Adrenal gland (tissue), 5 donors: ENCODE measurements around the gene ZDHHC7.

ENCODE experiments used
- POLR2A ChIP-seq, 2 donors: fragments of 450-650 bp; IDR thresholded peaks; one replicate each; pipeline ENCODE4 v1.6.1; 2017; ENCODE audit warnings: antibody characterized with exemption in 2 of 2, mild to moderate bottlenecking in 2 of 2, moderate library complexity in 1 of 2
- TF ChIP-seq, protein P1 (sequence below), 6 experiments: fragments of 450-650 bp in 4 of 6; fragments of 200-600 bp in 2 of 6; sonication (generic) in 1 of 6; IDR thresholded peaks; 1 replicate in 5 of 6; 2 replicates in 1 of 6; pipeline versions ENCODE4 v1.5.1 to v1.8.0; 2016 to 2021; ENCODE audit warnings: antibody characterized with exemption in 6 of 6, mild to moderate bottlenecking in 2 of 6, moderate library complexity in 1 of 6
- donor health status: DM: no; HTN: no; CAD: no.

DNA sequence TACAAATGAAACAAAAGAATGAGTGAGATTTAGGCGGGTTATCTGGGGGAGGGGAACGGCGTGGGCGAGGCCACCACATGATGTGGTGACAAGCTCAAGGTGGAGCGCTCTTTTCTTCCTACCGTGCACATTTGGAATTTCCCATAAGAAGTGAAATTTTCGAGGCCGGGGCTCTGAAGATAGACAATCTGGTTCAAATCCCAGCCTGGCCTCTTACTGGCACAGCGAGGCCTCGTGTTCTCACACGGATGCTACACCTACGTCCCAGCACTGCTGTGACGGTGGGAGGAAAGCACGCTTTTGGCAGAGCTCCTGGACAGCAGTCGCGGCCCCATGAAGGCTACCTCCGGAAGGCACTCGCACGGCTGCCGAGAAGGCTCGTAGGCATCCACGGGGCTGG, 25.2 kb downstream of the ZDHHC7 start:
- TF ChIP-seq, protein P1, sequence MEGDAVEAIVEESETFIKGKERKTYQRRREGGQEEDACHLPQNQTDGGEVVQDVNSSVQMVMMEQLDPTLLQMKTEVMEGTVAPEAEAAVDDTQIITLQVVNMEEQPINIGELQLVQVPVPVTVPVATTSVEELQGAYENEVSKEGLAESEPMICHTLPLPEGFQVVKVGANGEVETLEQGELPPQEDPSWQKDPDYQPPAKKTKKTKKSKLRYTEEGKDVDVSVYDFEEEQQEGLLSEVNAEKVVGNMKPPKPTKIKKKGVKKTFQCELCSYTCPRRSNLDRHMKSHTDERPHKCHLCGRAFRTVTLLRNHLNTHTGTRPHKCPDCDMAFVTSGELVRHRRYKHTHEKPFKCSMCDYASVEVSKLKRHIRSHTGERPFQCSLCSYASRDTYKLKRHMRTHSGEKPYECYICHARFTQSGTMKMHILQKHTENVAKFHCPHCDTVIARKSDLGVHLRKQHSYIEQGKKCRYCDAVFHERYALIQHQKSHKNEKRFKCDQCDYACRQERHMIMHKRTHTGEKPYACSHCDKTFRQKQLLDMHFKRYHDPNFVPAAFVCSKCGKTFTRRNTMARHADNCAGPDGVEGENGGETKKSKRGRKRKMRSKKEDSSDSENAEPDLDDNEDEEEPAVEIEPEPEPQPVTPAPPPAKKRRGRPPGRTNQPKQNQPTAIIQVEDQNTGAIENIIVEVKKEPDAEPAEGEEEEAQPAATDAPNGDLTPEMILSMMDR (IDR thresholded peaks at IDR 0.05), result no peak
- TF ChIP-seq POLR2A (IDR thresholded peaks at IDR 0.05), result no peak
